Measurements from ENCODE around the gene CNTD1.

CNTD1 gene

GRCh38 chr17:42784811-42785592, 13.7 kb upstream of the CNTD1 start:
- Histone ChIP-seq H3K9me3 (ENCODE audit: control insufficient read depth in 5 of 5, low read length in 5 of 5) (no peaks in the 10 kb centered on the region), H3K27ac (ENCODE audit: low read depth, low read length) (no peak overlapping the region), H3K9ac (ENCODE audit: low read length in 5 of 5) (no peak overlapping the region), H3K36me3 (ENCODE audit: control insufficient read depth in 5 of 5, insufficient read depth in 5 of 5, low read length in 5 of 5) (no peaks in the 10 kb centered on the region), H3K27me3 (ENCODE audit: control insufficient read depth in 5 of 5, insufficient read depth in 4 of 5, low read length in 5 of 5) (peaks cover 40 to 82% (median 74%) of the 10 kb centered on the region in 5 donors), H3K4me1 (ENCODE audit: control insufficient read depth in 5 of 5, insufficient read depth in 5 of 5, low read length in 5 of 5) (peaks cover 1 to 32% (median 26%) of the 10 kb centered on the region in 5 donors), H3K4me3 (ENCODE audit: low read depth in 1 of 5, low read length in 5 of 5) (peak overlapping the region in 1 of 5 donors; percentile 26)

GRCh38 chr17:42787266-42787665, 11.4 kb upstream of the CNTD1 start:
- H3K27me3 ChIP-seq (ENCODE audit: control insufficient read depth in 5 of 5, insufficient read depth in 4 of 5, low read length in 5 of 5), result peaks cover 29 to 67% (median 60%) of the 10 kb centered on the region in 5 donors

GRCh38 chr17:42791948-42792347, 6.7 kb upstream of the CNTD1 start:
- Histone ChIP-seq H3K4me1 (ENCODE audit: control insufficient read depth in 5 of 5, insufficient read depth in 5 of 5, low read length in 5 of 5) (peaks cover 0 to 3% (median 3%) of the 10 kb centered on the region in 5 donors), H3K36me3 (ENCODE audit: control insufficient read depth in 5 of 5, insufficient read depth in 5 of 5, low read length in 5 of 5) (peaks cover 0 to 12% (median 3%) of the 10 kb centered on the region in 5 donors), H3K9ac (ENCODE audit: low read length in 5 of 5) (no peak overlapping the region), H3K4me3 (ENCODE audit: low read depth in 1 of 5, low read length in 5 of 5) (no peak overlapping the region), H3K9me3 (ENCODE audit: control insufficient read depth in 5 of 5, low read length in 5 of 5) (no peaks in the 10 kb centered on the region), H3K27me3 (ENCODE audit: control insufficient read depth in 5 of 5, insufficient read depth in 4 of 5, low read length in 5 of 5) (peaks cover 0 to 20% (median 18%) of the 10 kb centered on the region in 5 donors), H3K27ac (ENCODE audit: low read depth, low read length) (no peak overlapping the region)

More at GRCh38 chr17:42787266-42787665, 11.4 kb upstream of the CNTD1 start:
- no peak overlapping the region for H3K27ac ChIP-seq (ENCODE audit: low read depth, low read length)
- no peaks in the 10 kb centered on the region for H3K36me3 ChIP-seq (ENCODE audit: control insufficient read depth in 5 of 5, insufficient read depth in 5 of 5, low read length in 5 of 5)
- H3K9ac ChIP-seq (ENCODE audit: low read length in 5 of 5), result no peak overlapping the region
- H3K9me3 ChIP-seq (ENCODE audit: control insufficient read depth in 5 of 5, low read length in 5 of 5), result no peaks in the 10 kb centered on the region
- H3K4me1 ChIP-seq (ENCODE audit: control insufficient read depth in 5 of 5, insufficient read depth in 5 of 5, low read length in 5 of 5), result peaks cover 0 to 22% (median 15%) of the 10 kb centered on the region in 5 donors
- no peak overlapping the region for H3K4me3 ChIP-seq (ENCODE audit: low read depth in 1 of 5, low read length in 5 of 5)

- Histone ChIP-seq H3K9ac (ENCODE audit: low read length in 5 of 5) (no peak overlapping the region), H3K36me3 (ENCODE audit: control insufficient read depth in 5 of 5, insufficient read depth in 5 of 5, low read length in 5 of 5) (peaks cover 0 to 12% (median 3%) of the 10 kb centered on the region in 5 donors), H3K9me3 (ENCODE audit: control insufficient read depth in 5 of 5, low read length in 5 of 5) (no peaks in the 10 kb centered on the region)
Observed at GRCh38 chr17:42792545-42792944, 6.1 kb upstream of the CNTD1 start.

GRCh38 chr17:42795061-42795460, 3.6 kb upstream of the CNTD1 start:
- Histone ChIP-seq H3K4me3 (ENCODE audit: low read depth in 1 of 5, low read length in 5 of 5) (no peak overlapping the region), H3K36me3 (ENCODE audit: control insufficient read depth in 5 of 5, insufficient read depth in 5 of 5, low read length in 5 of 5) (peaks cover 0 to 12% (median 3%) of the 10 kb centered on the region in 5 donors), H3K27me3 (ENCODE audit: control insufficient read depth in 5 of 5, insufficient read depth in 4 of 5, low read length in 5 of 5) (peaks cover 0 to 3% (median 0%) of the 10 kb centered on the region in 5 donors), H3K9ac (ENCODE audit: low read length in 5 of 5) (no peak overlapping the region), H3K9me3 (ENCODE audit: control insufficient read depth in 5 of 5, low read length in 5 of 5) (no peaks in the 10 kb centered on the region), H3K27ac (ENCODE audit: low read depth, low read length) (no peak overlapping the region), H3K4me1 (ENCODE audit: control insufficient read depth in 5 of 5, insufficient read depth in 5 of 5, low read length in 5 of 5) (peaks cover 8 to 23% (median 21%) of the 10 kb centered on the region in 5 donors)

More at GRCh38 chr17:42792545-42792944, 6.1 kb upstream of the CNTD1 start:
- H3K27me3 ChIP-seq (ENCODE audit: control insufficient read depth in 5 of 5, insufficient read depth in 4 of 5, low read length in 5 of 5), result peaks cover 0 to 16% (median 12%) of the 10 kb centered on the region in 5 donors
- H3K4me1 ChIP-seq (ENCODE audit: control insufficient read depth in 5 of 5, insufficient read depth in 5 of 5, low read length in 5 of 5), result peaks cover under 1 to 9% (median 9%) of the 10 kb centered on the region in 5 donors
- no peak overlapping the region for H3K4me3 ChIP-seq (ENCODE audit: low read depth in 1 of 5, low read length in 5 of 5)
- H3K27ac ChIP-seq (ENCODE audit: low read depth, low read length), result no peak overlapping the region

- Histone ChIP-seq H3K9ac (ENCODE audit: low read length in 5 of 5) (no peak overlapping the region), H3K9me3 (ENCODE audit: control insufficient read depth in 5 of 5, low read length in 5 of 5) (no peaks in the 10 kb centered on the region), H3K27me3 (ENCODE audit: control insufficient read depth in 5 of 5, insufficient read depth in 4 of 5, low read length in 5 of 5) (peaks cover 0 to 3% (median 0%) of the 10 kb centered on the region in 5 donors), H3K27ac (ENCODE audit: low read depth, low read length) (no peak overlapping the region), H3K36me3 (ENCODE audit: control insufficient read depth in 5 of 5, insufficient read depth in 5 of 5, low read length in 5 of 5) (peaks cover 0 to 12% (median 3%) of the 10 kb centered on the region in 5 donors), H3K4me3 (ENCODE audit: low read depth in 1 of 5, low read length in 5 of 5) (no peak overlapping the region), H3K4me1 (ENCODE audit: control insufficient read depth in 5 of 5, insufficient read depth in 5 of 5, low read length in 5 of 5) (peaks cover 8 to 23% (median 21%) of the 10 kb centered on the region in 5 donors)
Observed at GRCh38 chr17:42795465-42795864, 3.2 kb upstream of the CNTD1 start.

- no peaks in the 10 kb centered on the region for H3K9me3 ChIP-seq (ENCODE audit: control insufficient read depth in 5 of 5, low read length in 5 of 5)
- no peak overlapping the region for H3K4me3 ChIP-seq (ENCODE audit: low read depth in 1 of 5, low read length in 5 of 5)
- no peaks in the 10 kb centered on the region for H3K27me3 ChIP-seq (ENCODE audit: control insufficient read depth in 5 of 5, insufficient read depth in 4 of 5, low read length in 5 of 5)
- no peak overlapping the region for H3K9ac ChIP-seq (ENCODE audit: low read length in 5 of 5)
- peaks cover 8 to 23% (median 21%) of the 10 kb centered on the region in 5 donors for H3K4me1 ChIP-seq (ENCODE audit: control insufficient read depth in 5 of 5, insufficient read depth in 5 of 5, low read length in 5 of 5)
- no peak overlapping the region for H3K27ac ChIP-seq (ENCODE audit: low read depth, low read length)
- H3K36me3 ChIP-seq (ENCODE audit: control insufficient read depth in 5 of 5, insufficient read depth in 5 of 5, low read length in 5 of 5), result peaks cover 0 to 12% (median 3%) of the 10 kb centered on the region in 5 donors
Observed at GRCh38 chr17:42796066-42796758, 2.4 kb upstream of the CNTD1 start.

GRCh38 chr17:42797067-42798007, 1.3 kb upstream of the CNTD1 start:
- H3K36me3 ChIP-seq (ENCODE audit: control insufficient read depth in 5 of 5, insufficient read depth in 5 of 5, low read length in 5 of 5), result peaks cover 0 to 12% (median 3%) of the 10 kb centered on the region in 5 donors
- H3K27me3 ChIP-seq (ENCODE audit: control insufficient read depth in 5 of 5, insufficient read depth in 4 of 5, low read length in 5 of 5), result no peaks in the 10 kb centered on the region
- peaks cover 8 to 23% (median 21%) of the 10 kb centered on the region in 5 donors for H3K4me1 ChIP-seq (ENCODE audit: control insufficient read depth in 5 of 5, insufficient read depth in 5 of 5, low read length in 5 of 5)
- H3K9ac ChIP-seq (ENCODE audit: low read length in 5 of 5), result peak overlapping the region; percentile 75 to 100 (median 91)
- peak overlapping the region; percentile 88 to 99 (median 98) for H3K4me3 ChIP-seq (ENCODE audit: low read depth in 1 of 5, low read length in 5 of 5)
- no peaks in the 10 kb centered on the region for H3K9me3 ChIP-seq (ENCODE audit: control insufficient read depth in 5 of 5, low read length in 5 of 5)
- no peak overlapping the region for H3K27ac ChIP-seq (ENCODE audit: low read depth, low read length)

GRCh38 chr17:42798011-42798382, 664 bp upstream of the CNTD1 start:
- peak overlapping the region; percentile 74 for H3K27ac ChIP-seq (ENCODE audit: low read depth, low read length)
- peak overlapping the region; percentile 88 to 99 (median 98) for H3K4me3 ChIP-seq (ENCODE audit: low read depth in 1 of 5, low read length in 5 of 5)
- H3K9ac ChIP-seq (ENCODE audit: low read length in 5 of 5), result peak overlapping the region; percentile 75 to 100 (median 91)
- H3K27me3 ChIP-seq (ENCODE audit: control insufficient read depth in 5 of 5, insufficient read depth in 4 of 5, low read length in 5 of 5), result no peaks in the 10 kb centered on the region
- H3K9me3 ChIP-seq (ENCODE audit: control insufficient read depth in 5 of 5, low read length in 5 of 5), result no peaks in the 10 kb centered on the region
- peaks cover 8 to 23% (median 21%) of the 10 kb centered on the region in 5 donors for H3K4me1 ChIP-seq (ENCODE audit: control insufficient read depth in 5 of 5, insufficient read depth in 5 of 5, low read length in 5 of 5)
- peaks cover 0 to 12% (median 3%) of the 10 kb centered on the region in 5 donors for H3K36me3 ChIP-seq (ENCODE audit: control insufficient read depth in 5 of 5, insufficient read depth in 5 of 5, low read length in 5 of 5)
